ENCODE results near the gene RINL.
"Not testable (repeated sequence)": the region's sequence is repeated elsewhere in the genome, so short reads cannot be mapped to it uniquely, and the experiment has no call there.

The RINL gene

DNA sequence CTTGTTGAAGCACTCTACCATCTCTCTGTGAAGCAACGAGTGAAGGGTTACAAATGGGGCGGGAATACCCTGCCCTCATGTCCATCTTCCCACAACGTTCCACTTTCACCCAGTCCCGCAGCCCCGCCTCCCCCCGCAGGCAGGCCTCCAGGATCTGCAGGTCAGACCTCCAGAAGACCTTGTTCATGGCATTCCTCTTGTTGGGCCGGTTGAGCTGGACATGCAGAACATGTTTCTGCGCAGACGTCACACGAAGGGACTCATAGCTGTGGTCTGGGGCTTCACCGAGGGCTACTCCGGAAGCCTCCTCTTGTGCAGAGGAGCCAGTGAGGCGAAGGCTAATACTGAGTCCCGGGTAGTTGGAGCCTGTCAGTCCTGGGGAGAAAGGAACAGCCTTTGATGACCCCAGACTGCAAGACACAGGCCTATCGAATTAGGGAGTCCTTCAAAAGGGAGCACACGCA, 46.9 kb downstream of the RINL start:
- DNase-seq = no peak

DNA sequence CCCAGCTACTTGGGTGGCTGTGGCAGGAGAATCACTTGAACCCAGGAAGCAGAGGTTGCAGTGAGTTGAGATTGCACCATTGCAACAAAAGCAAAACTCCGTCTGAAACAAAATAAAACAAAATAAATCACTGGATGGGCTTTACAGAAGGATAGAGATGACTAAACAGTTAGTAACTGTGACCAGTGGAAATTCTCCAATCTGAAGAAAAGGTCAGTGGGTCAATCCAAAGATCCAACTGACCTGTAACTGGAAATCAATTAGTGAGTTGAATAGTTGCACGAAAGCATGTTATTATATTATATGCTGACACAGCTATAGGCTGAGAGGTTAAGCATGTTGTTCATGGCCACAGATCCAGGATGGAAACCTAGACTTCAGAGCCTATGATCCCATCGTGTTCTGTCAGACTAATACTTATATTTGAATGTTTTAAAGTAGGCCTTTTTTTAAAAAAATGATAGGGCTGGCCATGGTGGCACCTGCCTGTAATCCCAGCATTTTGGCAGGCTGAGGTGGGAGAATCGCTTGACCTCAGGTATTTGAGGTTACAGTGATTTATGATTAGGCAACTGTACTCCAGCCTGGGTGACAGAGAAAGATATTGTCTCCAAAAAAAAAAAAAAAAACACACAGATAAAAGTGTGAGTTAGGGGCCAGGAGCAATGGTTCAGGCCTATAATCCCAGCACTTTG, 47.9 kb downstream of the RINL start:
- DNase-seq = no peak

DNA sequence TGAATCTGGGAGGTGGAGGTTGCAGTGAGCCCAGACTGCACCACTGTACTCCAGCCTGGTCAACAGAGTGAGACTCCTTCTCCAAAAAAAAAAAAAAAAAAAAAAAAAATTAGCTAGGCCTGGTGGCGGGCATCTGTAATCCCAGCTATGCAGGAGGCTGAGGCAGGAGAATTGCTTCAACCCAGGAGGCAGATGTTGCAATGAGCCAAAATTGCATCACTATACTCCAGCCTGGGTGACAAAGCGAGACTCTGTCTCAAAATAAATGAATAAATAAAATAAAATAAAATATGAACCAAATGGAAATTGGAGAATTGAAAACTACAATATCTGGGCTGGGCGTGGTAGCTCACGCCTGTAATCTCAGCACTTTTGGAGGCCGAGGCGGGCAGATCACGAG, 48.9 kb downstream of the RINL start:
- DNase-seq = not testable (repeated sequence)

DNA sequence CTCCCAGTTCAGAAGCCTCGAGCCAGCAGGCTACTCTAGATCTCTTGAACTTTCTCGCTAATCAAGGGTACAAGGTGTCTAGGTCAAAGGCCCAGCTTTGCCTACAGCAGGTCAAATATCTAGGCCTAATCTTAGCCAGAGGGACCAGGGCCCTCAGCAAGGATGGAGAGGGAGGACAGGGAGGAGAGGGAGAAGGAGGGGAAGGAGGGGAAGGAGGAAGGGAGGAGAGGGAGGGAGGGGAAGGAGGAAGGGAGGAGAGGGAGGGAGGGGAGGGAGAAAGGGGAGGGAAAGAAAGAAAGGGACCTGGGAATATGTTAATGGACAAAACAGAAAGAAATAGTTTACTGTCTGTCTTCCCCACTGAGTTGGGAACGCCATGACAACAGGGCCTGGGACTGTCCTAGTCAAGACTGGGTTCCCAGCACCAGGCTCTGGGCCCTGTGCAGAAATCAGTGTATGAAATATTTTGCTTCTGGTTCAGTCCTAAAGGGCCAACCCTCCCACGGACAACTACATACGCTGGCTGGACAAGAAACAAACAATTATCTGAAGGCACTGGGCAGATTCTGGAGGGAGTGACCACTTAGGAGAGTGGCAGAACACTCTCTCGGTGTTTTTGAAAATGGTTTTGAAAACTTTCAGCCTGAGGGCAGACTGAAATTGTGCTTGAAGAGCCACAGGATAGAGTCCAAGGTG, 51.1 kb downstream of the RINL start:
- DNase-seq = no peak

DNA sequence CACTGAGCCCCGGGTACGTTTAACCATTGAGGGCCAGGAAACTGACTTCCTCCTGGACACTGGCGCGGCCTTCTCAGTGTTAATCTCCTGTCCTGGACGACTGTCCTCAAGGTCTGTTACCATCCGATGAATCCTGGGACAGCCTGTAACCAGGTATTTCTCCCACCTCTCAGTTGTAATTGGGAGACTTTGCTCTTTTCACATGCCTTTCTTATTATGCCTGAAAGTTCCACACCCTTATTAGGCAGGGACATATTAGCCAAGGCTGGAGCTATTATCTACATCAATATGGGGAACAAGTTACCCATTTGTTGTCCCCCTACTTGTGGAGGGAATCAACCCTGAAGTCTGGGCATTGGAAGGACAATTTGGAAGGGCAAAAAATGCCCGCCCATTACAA, 52.1 kb downstream of the RINL start:
- not testable (repeated sequence) for DNase-seq

DNA sequence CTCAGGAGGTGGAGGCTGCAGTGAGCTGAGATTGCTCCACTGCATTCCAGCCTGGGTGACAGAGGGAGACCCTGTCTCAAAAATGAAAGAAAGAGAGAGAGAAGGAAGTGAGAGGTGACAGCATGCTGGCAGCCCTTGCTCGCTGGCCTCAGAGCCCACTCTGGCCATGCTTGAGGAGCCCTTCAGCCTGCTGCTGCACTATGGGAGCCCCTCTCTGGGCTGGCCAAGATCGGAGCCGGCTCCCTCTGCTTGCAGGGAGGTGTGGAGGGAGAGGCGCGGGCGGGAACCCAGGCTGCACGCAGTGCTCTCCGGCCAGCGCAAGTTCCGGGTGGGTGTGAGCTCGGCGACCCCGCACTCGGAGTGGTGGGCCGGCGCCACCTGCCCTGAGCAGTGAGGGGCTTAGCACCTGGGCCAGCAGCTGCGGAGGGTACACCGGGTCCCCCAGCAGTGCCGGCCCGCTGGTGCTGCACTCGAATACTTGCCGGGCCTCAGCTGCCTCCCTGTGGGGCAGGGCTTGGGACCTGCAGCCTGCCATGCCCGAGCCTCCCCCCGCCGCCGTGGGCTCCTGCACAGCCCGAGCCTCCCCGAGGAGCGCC, 56.7 kb downstream of the RINL start:
- not testable (repeated sequence) for DNase-seq

DNA sequence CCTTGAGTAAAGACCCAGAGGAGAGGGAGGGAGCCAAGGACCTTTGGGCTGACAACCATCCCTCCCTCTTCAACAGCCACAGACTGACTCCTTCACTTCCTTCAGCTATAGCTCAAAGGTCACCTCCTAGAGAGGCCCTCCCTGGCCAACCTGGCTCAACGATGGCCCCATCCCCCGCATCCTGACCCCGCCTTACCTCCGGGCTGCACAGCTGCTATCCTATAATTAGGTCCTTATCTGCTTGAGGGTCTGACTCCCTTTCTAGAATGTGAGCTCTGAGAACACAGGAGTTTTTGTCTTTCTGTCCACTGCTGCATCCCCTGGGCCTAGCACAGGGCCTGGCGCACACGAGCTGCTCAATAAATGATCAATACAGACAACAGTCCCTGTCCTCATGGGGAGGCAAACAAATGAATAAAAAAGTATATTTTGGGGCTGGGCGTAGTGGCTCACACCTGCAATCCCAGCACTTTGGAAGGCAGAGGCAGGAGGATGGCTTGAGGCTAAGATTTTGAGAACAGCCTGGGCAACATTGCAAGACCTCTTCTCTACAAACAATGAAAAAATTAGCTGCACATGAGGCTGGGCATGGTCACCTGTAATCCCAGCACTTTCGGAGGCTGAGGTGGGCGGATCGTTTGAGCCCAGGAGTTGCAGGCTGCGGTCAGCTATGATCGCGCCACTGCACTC, 58.7 kb downstream of the RINL start:
- DNase-seq = no peak
